Measurements from ENCODE around the gene ATP9B.

DNA sequence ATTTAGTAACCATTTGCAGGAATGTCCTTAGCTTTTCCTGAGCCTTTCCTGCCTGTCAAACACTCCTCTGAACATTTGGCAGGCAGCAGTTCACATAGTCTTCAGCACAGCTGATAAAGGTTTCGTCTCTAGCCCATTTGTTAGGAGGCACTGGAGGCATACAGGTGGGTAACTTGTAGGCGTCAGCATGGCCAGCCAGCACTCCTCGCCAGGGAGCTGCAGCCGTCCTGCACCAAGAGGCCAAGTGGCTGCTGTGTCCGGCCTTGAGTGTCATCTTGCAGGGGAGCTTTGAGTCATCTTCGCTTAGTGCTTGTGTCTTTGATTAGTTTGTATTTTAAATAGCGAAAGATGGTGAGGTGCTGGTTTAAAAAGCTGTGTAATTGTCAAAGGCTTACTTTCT lies 206.3 kb downstream of the ATP9B start:
- TF ChIP-seq, protein P1, sequence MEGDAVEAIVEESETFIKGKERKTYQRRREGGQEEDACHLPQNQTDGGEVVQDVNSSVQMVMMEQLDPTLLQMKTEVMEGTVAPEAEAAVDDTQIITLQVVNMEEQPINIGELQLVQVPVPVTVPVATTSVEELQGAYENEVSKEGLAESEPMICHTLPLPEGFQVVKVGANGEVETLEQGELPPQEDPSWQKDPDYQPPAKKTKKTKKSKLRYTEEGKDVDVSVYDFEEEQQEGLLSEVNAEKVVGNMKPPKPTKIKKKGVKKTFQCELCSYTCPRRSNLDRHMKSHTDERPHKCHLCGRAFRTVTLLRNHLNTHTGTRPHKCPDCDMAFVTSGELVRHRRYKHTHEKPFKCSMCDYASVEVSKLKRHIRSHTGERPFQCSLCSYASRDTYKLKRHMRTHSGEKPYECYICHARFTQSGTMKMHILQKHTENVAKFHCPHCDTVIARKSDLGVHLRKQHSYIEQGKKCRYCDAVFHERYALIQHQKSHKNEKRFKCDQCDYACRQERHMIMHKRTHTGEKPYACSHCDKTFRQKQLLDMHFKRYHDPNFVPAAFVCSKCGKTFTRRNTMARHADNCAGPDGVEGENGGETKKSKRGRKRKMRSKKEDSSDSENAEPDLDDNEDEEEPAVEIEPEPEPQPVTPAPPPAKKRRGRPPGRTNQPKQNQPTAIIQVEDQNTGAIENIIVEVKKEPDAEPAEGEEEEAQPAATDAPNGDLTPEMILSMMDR (IDR thresholded peaks at IDR 0.05): no peak
- no peak for TF ChIP-seq ZFX (IDR thresholded peaks at IDR 0.05; ENCODE audit: borderline replicate concordance)
